ENCODE data around the gene CPPED1.

DNA sequence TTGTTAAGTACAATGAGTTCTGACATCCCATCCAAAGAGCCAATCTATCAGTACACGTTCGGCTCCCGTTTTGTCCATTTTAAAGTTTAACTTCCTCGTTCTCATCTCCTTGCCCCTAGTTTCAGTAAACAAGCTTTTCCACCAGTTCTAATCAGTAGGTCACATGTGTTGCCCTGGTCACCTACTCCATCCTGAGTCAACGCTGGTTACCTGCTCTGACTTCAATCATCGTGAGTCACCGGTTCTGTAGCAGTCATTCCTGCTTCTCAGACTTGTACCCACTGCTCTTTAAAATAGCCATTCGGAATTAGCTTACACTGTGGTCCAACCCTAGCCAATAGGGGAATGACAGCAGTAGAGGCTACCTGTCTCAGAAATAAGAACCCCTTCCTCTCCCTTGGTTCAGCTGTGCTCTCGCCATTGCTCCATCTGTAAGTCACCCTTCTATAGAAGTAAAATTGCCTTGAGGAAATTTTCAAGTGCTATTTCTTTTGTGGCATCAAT, 191.0 kb downstream of the CPPED1 start:
- TF ChIP-seq, protein P1, sequence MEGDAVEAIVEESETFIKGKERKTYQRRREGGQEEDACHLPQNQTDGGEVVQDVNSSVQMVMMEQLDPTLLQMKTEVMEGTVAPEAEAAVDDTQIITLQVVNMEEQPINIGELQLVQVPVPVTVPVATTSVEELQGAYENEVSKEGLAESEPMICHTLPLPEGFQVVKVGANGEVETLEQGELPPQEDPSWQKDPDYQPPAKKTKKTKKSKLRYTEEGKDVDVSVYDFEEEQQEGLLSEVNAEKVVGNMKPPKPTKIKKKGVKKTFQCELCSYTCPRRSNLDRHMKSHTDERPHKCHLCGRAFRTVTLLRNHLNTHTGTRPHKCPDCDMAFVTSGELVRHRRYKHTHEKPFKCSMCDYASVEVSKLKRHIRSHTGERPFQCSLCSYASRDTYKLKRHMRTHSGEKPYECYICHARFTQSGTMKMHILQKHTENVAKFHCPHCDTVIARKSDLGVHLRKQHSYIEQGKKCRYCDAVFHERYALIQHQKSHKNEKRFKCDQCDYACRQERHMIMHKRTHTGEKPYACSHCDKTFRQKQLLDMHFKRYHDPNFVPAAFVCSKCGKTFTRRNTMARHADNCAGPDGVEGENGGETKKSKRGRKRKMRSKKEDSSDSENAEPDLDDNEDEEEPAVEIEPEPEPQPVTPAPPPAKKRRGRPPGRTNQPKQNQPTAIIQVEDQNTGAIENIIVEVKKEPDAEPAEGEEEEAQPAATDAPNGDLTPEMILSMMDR (IDR thresholded peaks at IDR 0.05): no peak
- TF ChIP-seq POLR2AphosphoS5 (IDR thresholded peaks at IDR 0.05) (no peak), POLR2A (IDR thresholded peaks at IDR 0.05; ENCODE audit: low read depth) (no peak)
